ENCODE data around the gene SYS1. TPM values are rescaled to one million over a fixed set of nuclear protein-coding genes. Genes with fewer than 3 reads are reported as not detected.

Gene SYS1
- total RNA-seq, 1 donor from 2014 or later = 17.8 TPM

- intact Hi-C loops (cut with micrococcal nuclease) = no loop called here
These were observed 47.9 kb downstream of the SYS1 start for GRCh38 chr20:45410887-45411286.

DNA sequence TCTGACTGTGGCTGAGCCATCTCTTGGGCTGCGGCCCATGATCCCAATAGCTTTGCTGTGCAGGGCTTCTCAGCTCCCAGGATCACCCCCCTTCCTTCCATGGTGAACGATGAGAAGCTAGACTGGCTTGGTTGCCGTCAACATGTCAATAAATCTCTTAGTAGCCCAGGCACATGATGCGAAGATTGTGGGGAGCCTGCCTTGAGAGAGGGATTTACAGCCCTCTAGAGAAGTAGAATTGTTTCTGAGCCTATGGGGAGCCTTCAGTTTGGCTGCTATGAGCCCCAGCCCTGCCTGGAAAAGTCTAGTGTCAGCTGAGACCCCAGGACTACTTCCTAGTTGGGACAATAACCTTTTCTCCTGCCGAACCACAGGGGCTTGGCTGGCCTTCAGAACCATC, 49.7 kb downstream of the SYS1 start:
- intact Hi-C loops (cut with micrococcal nuclease) = no loop called here

DNA sequence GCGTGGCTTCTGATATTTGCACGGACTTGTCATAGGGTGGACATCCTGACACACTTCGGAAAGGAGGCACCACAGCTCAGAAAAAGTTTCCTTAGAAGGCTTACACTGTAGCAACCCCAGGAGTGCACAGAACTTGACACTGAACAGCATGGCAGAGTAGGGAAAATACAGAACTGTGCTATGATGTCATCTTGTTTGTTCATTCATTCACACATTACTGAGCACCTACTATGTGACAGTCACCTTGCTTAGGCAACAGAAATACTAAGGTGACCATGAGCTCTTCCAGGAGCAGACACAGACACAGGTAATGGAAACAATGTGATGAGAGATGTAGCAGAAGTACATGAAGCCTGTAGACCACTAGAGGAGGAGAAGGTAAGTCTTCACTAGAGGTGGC, 50.5 kb downstream of the SYS1 start:
- intact Hi-C loops (cut with micrococcal nuclease) = no loop called here

- intact Hi-C loops (cut with micrococcal nuclease) = loop anchor here (1.0 to 2.0 kb wide), 4 partner anchors 9 to 53 kb away; partner anchors contain the start of gene SYS1
These were observed 53.1 kb downstream of the SYS1 start, which contains the start of gene PIGT for GRCh38 chr20:45415822-45416637. Gene PIGT, plus strand, starts transcription at chr20:45416141. Its CDS starts 16 bp downstream, at chr20:45416157.

DNA sequence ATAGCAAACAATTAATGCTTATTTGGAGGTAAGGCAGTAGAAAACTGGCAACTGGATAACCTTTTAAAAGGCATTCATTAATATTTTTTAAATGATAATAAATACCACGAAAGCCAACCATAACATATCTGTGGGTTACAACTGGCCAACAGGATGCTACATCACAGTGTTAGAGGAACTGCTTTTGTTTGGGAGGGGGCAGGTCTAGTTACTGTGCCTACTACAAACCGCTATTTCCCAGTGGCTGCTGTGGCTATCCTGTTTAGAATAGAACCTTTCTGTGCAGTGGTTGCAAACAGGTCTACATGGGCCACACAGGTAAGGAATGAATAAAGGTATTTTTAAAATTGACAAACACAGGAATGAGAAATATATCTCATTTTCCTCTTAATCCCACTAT, 54.0 kb downstream of the SYS1 start:
- intact Hi-C loops (cut with micrococcal nuclease) = loop anchor here (1.0 to 2.0 kb wide), 4 partner anchors 10 to 54 kb away; partner anchors contain the start of gene SYS1

Other genes with a start within 250 kb of the SYS1 start
- gene WFDC5, start 248.0 kb upstream of the SYS1 start, total RNA-seq = not detected in 2 replicates
- not detected in 2 replicates for gene WFDC12, start 238.7 kb upstream of the SYS1 start, total RNA-seq
- not detected in 2 replicates for gene PI3, start 188.3 kb upstream of the SYS1 start, total RNA-seq
- not detected in 2 replicates for gene SEMG1, start 156.1 kb upstream of the SYS1 start, total RNA-seq
- gene SEMG2, start 141.8 kb upstream of the SYS1 start, total RNA-seq = not detected in 2 replicates
- not detected in 2 replicates for gene SLPI, start 108.6 kb upstream of the SYS1 start, total RNA-seq
- not detected in 2 replicates for gene RBPJL, start 56.3 kb upstream of the SYS1 start, total RNA-seq
- 0.16 and 0.34 TPM in 2 replicates for gene MATN4, start 54.9 kb upstream of the SYS1 start, total RNA-seq
- gene SDC4, start 14.7 kb upstream of the SYS1 start, total RNA-seq = 21.9 and 24.6 TPM in 2 replicates
- 0.09 and 0.11 TPM in 2 replicates for gene TP53TG5, start 15.2 kb downstream of the SYS1 start, total RNA-seq
- gene DBNDD2, start 45.1 kb downstream of the SYS1 start, total RNA-seq = 10.6 and 10.9 TPM in 2 replicates
- gene PIGT, start 53.0 kb downstream of the SYS1 start, total RNA-seq = 70.6 and 72.5 TPM in 2 replicates
- 0.52 TPM in 1 of 2 replicates, not detected in the other for gene WFDC2, start 106.6 kb downstream of the SYS1 start, total RNA-seq
- not detected in 2 replicates for gene SPINT3, start 152.5 kb downstream of the SYS1 start, total RNA-seq
- not detected in 2 replicates for gene WFDC6, start 176.3 kb downstream of the SYS1 start, total RNA-seq
- gene EPPIN, start 184.2 kb downstream of the SYS1 start, total RNA-seq = not detected in 2 replicates
- gene WFDC8, start 216.1 kb downstream of the SYS1 start, total RNA-seq = not detected in 2 replicates